Measurements from ENCODE around the gene CBLC.
"Not testable (repeated sequence)": the region's sequence is repeated elsewhere in the genome, so short reads cannot be mapped to it uniquely, and the experiment has no call there.

DNA sequence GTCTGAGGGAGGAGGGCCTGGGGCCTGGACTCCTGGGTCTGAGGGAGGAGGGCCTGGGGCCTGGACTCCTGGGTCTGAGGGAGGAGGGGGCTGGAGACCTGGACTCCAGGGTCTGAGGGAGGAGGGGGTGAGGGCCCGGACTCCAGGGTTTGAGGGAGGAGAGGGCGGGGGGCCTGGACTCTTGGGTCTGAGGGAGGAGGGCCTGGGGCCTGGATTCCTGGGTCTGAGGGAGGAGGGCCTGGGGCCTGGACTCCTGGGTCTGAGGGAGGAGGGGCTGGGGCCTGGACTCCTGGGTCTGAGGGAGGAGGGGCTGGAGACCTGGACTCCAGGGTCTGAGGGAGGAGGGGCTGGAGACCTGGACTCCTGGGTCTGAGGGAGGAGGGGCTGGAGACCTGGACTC is 4.0 kb downstream of the CBLC start:
- TF ChIP-seq, protein P1, sequence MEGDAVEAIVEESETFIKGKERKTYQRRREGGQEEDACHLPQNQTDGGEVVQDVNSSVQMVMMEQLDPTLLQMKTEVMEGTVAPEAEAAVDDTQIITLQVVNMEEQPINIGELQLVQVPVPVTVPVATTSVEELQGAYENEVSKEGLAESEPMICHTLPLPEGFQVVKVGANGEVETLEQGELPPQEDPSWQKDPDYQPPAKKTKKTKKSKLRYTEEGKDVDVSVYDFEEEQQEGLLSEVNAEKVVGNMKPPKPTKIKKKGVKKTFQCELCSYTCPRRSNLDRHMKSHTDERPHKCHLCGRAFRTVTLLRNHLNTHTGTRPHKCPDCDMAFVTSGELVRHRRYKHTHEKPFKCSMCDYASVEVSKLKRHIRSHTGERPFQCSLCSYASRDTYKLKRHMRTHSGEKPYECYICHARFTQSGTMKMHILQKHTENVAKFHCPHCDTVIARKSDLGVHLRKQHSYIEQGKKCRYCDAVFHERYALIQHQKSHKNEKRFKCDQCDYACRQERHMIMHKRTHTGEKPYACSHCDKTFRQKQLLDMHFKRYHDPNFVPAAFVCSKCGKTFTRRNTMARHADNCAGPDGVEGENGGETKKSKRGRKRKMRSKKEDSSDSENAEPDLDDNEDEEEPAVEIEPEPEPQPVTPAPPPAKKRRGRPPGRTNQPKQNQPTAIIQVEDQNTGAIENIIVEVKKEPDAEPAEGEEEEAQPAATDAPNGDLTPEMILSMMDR (IDR thresholded peaks at IDR 0.05; ENCODE audit: low read depth, low read length) = not testable (repeated sequence)
- not testable (repeated sequence) for TF ChIP-seq EZH2phosphoT487 (IDR thresholded peaks at IDR 0.05; ENCODE audit: low read depth)

Data from OCI-LY3 (cell line).